ENCODE data around the gene SPEG. TPM values are rescaled to one million over a fixed set of nuclear protein-coding genes. Genes with fewer than 3 reads are reported as not detected.
A peak's percentile ranks its signal among the peaks of the same experiment; 100 is the strongest.

Gene SPEG
- total RNA-seq, 1 donor from 2014 or later, result 145 TPM

- H3K4me3 ChIP-seq, result no peak overlapping the region
- peaks cover 55% of the 10 kb centered on the region for H3K27me3 ChIP-seq (ENCODE audit: low read depth)
- H3K27ac ChIP-seq (replicated peaks), result peak overlapping the region; percentile 93
- H3K36me3 ChIP-seq, result peaks cover 32% of the 10 kb centered on the region
- no peak for TF ChIP-seq CTCF (IDR thresholded peaks at IDR 0.05; ENCODE audit: borderline replicate concordance)
- no peak for DNase-seq
- no peaks in the 10 kb centered on the region for H3K9me3 ChIP-seq (replicated peaks)
- intact Hi-C loops (cut with micrococcal nuclease), result no loop called here
- H3K4me1 ChIP-seq, result peaks cover 56% of the 10 kb centered on the region
Observed at GRCh38 chr2:219540784-219541504, 106.3 kb downstream of the SPEG start.

GRCh38 chr2:219541611-219542180 is 107.1 kb downstream of the SPEG start:
- DNase-seq, result peak; percentile 76
- H3K27ac ChIP-seq (replicated peaks), result peak overlapping the region; percentile 93
- peaks cover 56% of the 10 kb centered on the region for H3K4me1 ChIP-seq
- H3K36me3 ChIP-seq, result peaks cover 32% of the 10 kb centered on the region
- peaks cover 52% of the 10 kb centered on the region for H3K27me3 ChIP-seq (ENCODE audit: low read depth)
- peak; percentile 85 for TF ChIP-seq CTCF (IDR thresholded peaks at IDR 0.05; ENCODE audit: borderline replicate concordance)
- peak overlapping the region; percentile 80 for H3K4me3 ChIP-seq
- intact Hi-C loops (cut with micrococcal nuclease), result no loop called here
- no peaks in the 10 kb centered on the region for H3K9me3 ChIP-seq (replicated peaks)

GRCh38 chr2:219542931-219543595 is 108.4 kb downstream of the SPEG start:
- peak; percentile 33 for DNase-seq
- Histone ChIP-seq H3K27me3 (ENCODE audit: low read depth) (peaks cover 49% of the 10 kb centered on the region), H3K4me3 (peak overlapping the region; percentile 80), H3K27ac (replicated peaks) (peak overlapping the region; percentile 93), H3K4me1 (peaks cover 49% of the 10 kb centered on the region), H3K9me3 (replicated peaks) (no peaks in the 10 kb centered on the region), H3K36me3 (peaks cover 32% of the 10 kb centered on the region)
- TF ChIP-seq CTCF (IDR thresholded peaks at IDR 0.05; ENCODE audit: borderline replicate concordance), result no peak
- intact Hi-C loops (cut with micrococcal nuclease), result no loop called here

- Histone ChIP-seq H3K36me3 (peaks cover 28% of the 10 kb centered on the region), H3K9me3 (replicated peaks) (no peaks in the 10 kb centered on the region), H3K27me3 (ENCODE audit: low read depth) (peaks cover 44% of the 10 kb centered on the region), H3K27ac (replicated peaks) (peak within 1 kb of the TSS; percentile 93), H3K4me3 (peak within 1 kb of the TSS; percentile 80), H3K4me1 (peaks cover 42% of the 10 kb centered on the region)
- intact Hi-C loops (cut with micrococcal nuclease), result no loop called here
- no peak for TF ChIP-seq CTCF (IDR thresholded peaks at IDR 0.05; ENCODE audit: borderline replicate concordance)
- DNase-seq, result peak; percentile 97
Observed at GRCh38 chr2:219543596-219544358, 109.1 kb downstream of the SPEG start, which contains the start of the genes CHPF and TMEM198. Gene CHPF, minus strand, starts transcription at chr2:219543809. Its CDS starts 271 bp downstream, at chr2:219543538. Gene TMEM198, plus strand, starts transcription at chr2:219544028. Its CDS starts 700 bp downstream, at chr2:219544728.

- no peak for DNase-seq
- TF ChIP-seq CTCF (IDR thresholded peaks at IDR 0.05; ENCODE audit: borderline replicate concordance), result no peak
- H3K9me3 ChIP-seq (replicated peaks), result no peaks in the 10 kb centered on the region
- H3K4me3 ChIP-seq, result peak overlapping the region; percentile 80
- peaks cover 22% of the 10 kb centered on the region for H3K36me3 ChIP-seq
- peak overlapping the region; percentile 93 for H3K27ac ChIP-seq (replicated peaks)
- H3K27me3 ChIP-seq (ENCODE audit: low read depth), result peaks cover 38% of the 10 kb centered on the region
- peaks cover 37% of the 10 kb centered on the region for H3K4me1 ChIP-seq
- intact Hi-C loops (cut with micrococcal nuclease), result no loop called here
Observed at GRCh38 chr2:219544567-219544966, 109.9 kb downstream of the SPEG start.
